Mucosa of descending colon (tissue), 3 donors: ENCODE data around the gene DTNA. TPM values are rescaled to one million over a fixed set of nuclear protein-coding genes. Genes with fewer than 3 reads are reported as not detected.
A peak's percentile ranks its signal among the peaks of the same experiment; 100 is the strongest.
"Not testable (repeated sequence)": the region's sequence is repeated elsewhere in the genome, so short reads cannot be mapped to it uniquely, and the experiment has no call there.

Experiments
- ATAC-seq: fragments of 200-7000 bp; cut with Tn5 transposase; one replicate; pipeline ENCODE4 v1.9.1; 2020; ENCODE audit warnings: mild to moderate bottlenecking, moderate library complexity
- DNase-seq, 3 donors: peaks; one replicate each; pipeline ENCODE4 v3.0.0-alpha.2; 2020
- H3K36me3 ChIP-seq: fragments of 200-600 bp; one replicate; pipeline ENCODE4 v1.8.0; 2021; ENCODE audit warnings: low read depth, mild to moderate bottlenecking
- H3K4me1 ChIP-seq: fragments of 200-600 bp; one replicate; pipeline ENCODE4 v1.8.0; 2021; ENCODE audit warnings: low read depth, mild to moderate bottlenecking
- H3K4me3 ChIP-seq: fragments of 200-600 bp; one replicate; pipeline ENCODE4 v1.8.0; 2021; ENCODE audit warnings: mild to moderate bottlenecking
- H3K9me3 ChIP-seq: fragments of 200-600 bp; one replicate; pipeline ENCODE4 v1.8.0; 2021; ENCODE audit warnings: mild to moderate bottlenecking
- CTCF ChIP-seq: fragments of 200-600 bp; IDR thresholded peaks from one replicate; pipeline ENCODE4 v1.8.0; 2022; ENCODE audit warnings: antibody characterized with exemption, mild to moderate bottlenecking
- intact Hi-C, 2 donors: fragments of 100-400 bp; cut with DNase I in 1 of 2; cut with micrococcal nuclease in 1 of 2; formaldehyde crosslinking; loops; one replicate each; pipeline versions ENCODE4 v1.11.0 to v1.11.1; 2022; cut with DNase I, micrococcal nuclease
- total RNA-seq, 3 donors: library from RNA; stranded (reverse); fragmentation: NEBNext Ultra II Directional in 2 of 3; extraction: Animal tissue kit (Norgen Biotek cat#: 25700) in 2 of 3; gene quantifications; one replicate each; pipeline versions ENCODE4 v1.2.1 to v1.2.4, GENCODE V29; 2021 to 2023
- donor health status: DM: no; HTN: no; CAD: no; lungs with moderate emphysema.
- donor health status: DM: no; HTN: no; CAD: no.
- donor health status: DM: no; HTN: yes; CAD: no.

Gene DTNA
- total RNA-seq, 3 donors from 2014 or later, result 2.8 to 23.5 (median 7.4) TPM

- TF ChIP-seq CTCF, result no peak
- DNase-seq, result no peak
- H3K4me1 ChIP-seq, result no peaks in the 10 kb centered on the region
- H3K36me3 ChIP-seq, result no peaks in the 10 kb centered on the region
- no peaks in the 10 kb centered on the region for H3K9me3 ChIP-seq
- no peak overlapping the region for H3K4me3 ChIP-seq
- peak; percentile 73 for ATAC-seq
- intact Hi-C loops, result no loop called here
Measured at GRCh38 chr18:34726286-34727004, 16.3 kb downstream of the DTNA start.

GRCh38 chr18:34729264-34729663, 19.2 kb downstream of the DTNA start:
- Histone ChIP-seq H3K4me3 (no peak overlapping the region), H3K4me1 (no peaks in the 10 kb centered on the region), H3K9me3 (no peaks in the 10 kb centered on the region), H3K36me3 (no peaks in the 10 kb centered on the region)
- no peak for TF ChIP-seq CTCF
- DNase-seq, result peak in 1 of 3 donors; percentile 27
- intact Hi-C loops, result no loop called here
- ATAC-seq, result peak; percentile 83

- Histone ChIP-seq H3K4me1 (no peaks in the 10 kb centered on the region), H3K4me3 (no peak overlapping the region), H3K9me3 (no peaks in the 10 kb centered on the region), H3K36me3 (no peaks in the 10 kb centered on the region)
- ATAC-seq, result no peak
- intact Hi-C loops, result no loop called here
- no peak for DNase-seq
- no peak for TF ChIP-seq CTCF
Measured at GRCh38 chr18:34729740-34730355, 19.8 kb downstream of the DTNA start.

- ATAC-seq, result no peak
- no peak for DNase-seq
- H3K4me3 ChIP-seq, result no peak overlapping the region
- no peaks in the 10 kb centered on the region for H3K9me3 ChIP-seq
- no peaks in the 10 kb centered on the region for H3K36me3 ChIP-seq
- no peak for TF ChIP-seq CTCF
- H3K4me1 ChIP-seq, result no peaks in the 10 kb centered on the region
- intact Hi-C loops, result no loop called here
Measured at GRCh38 chr18:34730774-34731173, 20.7 kb downstream of the DTNA start.

- no peak overlapping the region for H3K4me3 ChIP-seq
- ATAC-seq (no peak), DNase-seq (no peak)
- no peak for TF ChIP-seq CTCF
- H3K36me3 ChIP-seq, result no peaks in the 10 kb centered on the region
- H3K4me1 ChIP-seq, result no peaks in the 10 kb centered on the region
- H3K9me3 ChIP-seq, result no peaks in the 10 kb centered on the region
- intact Hi-C loops, result no loop called here
Measured at GRCh38 chr18:34734056-34734455, 24.0 kb downstream of the DTNA start.

GRCh38 chr18:34734526-34734925, 24.4 kb downstream of the DTNA start:
- ATAC-seq, DNase-seq: not testable (repeated sequence)

More at GRCh38 chr18:34734526-34734925, 24.4 kb downstream of the DTNA start:
- intact Hi-C loops, H3K36me3 ChIP-seq, H3K4me3 ChIP-seq, H3K9me3 ChIP-seq, H3K4me1 ChIP-seq: not testable (repeated sequence)
